SIG-M5 (cell line): Measurements from ENCODE around the gene TXN.
"Not testable (repeated sequence)": the region's sequence is repeated elsewhere in the genome, so short reads cannot be mapped to it uniquely, and the experiment has no call there.

Experiments
- DNase-seq: peaks from one replicate; lab custom pipeline; 2025; lab: John Stamatoyannopoulos, UW

The TXN gene

GRCh38 chr9:110208031-110208430 lies 48.3 kb downstream of the TXN start, which contains the start of gene C9orf152:
TSS of gene C9orf152 (minus strand) at chr9:110208159. CDS start at chr9:110207579, 580 bp downstream.
- DNase-seq: no peak

- DNase-seq: no peak
These were observed 49.2 kb downstream of the TXN start for GRCh38 chr9:110207071-110207641.

- no peak for DNase-seq
These were observed 49.9 kb downstream of the TXN start for GRCh38 chr9:110206389-110206788.

GRCh38 chr9:110205612-110206011 lies 50.7 kb downstream of the TXN start:
- DNase-seq: not testable (repeated sequence)

GRCh38 chr9:110202232-110202631 lies 54.1 kb downstream of the TXN start:
- DNase-seq: no peak

GRCh38 chr9:110199643-110200042 lies 56.7 kb downstream of the TXN start:
- no peak for DNase-seq

- no peak for DNase-seq
These were observed 58.0 kb downstream of the TXN start for GRCh38 chr9:110198357-110198756.

GRCh38 chr9:110197330-110198187 lies 58.7 kb downstream of the TXN start:
- no peak for DNase-seq

- not testable (repeated sequence) for DNase-seq
These were observed 60.2 kb downstream of the TXN start for GRCh38 chr9:110196084-110196499.
